NCI-H146 (cell line): ENCODE data around the gene CARMIL1.
A peak's percentile ranks its signal among the peaks of the same experiment; 100 is the strongest.

Experiments
- DNase-seq: peaks from one replicate; lab custom pipeline; 2025; lab: John Stamatoyannopoulos, UW

Gene CARMIL1

DNA sequence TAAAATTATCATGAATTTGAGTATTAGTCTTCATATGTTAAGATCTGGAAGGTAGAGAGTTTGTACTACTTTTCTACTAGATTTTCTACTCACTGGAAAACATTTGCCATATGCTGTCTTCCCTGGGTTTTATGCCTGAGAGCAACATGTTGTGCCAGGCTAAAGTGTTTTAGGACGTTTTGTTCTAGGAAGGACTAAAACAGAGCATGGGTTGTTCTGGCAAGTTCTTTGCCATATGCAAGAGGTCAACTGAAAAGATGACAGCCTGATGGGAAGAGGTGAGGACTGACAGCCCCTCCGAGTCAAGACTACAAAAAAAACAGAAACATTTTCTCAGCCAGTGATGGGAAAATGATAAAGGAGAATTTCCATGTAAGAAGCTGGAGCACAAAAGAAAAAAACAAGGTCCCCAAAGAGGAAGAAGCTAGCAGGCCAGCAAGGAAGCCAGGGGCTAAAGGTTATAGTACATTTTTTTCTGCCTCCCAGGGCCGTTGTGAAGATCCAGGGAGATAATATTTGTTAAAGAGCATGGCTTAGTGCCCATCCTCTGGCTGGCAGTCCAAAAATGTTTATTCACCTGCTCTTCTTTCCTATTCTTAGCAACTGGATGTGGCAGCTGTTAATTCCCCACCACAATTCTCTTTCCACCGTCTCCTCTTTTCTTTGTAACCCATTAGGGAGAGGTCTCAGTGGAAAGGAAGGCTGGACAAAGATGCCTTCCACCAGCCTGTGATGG lies 380.6 kb downstream of the CARMIL1 start:
- DNase-seq, result peak; percentile 88

DNA sequence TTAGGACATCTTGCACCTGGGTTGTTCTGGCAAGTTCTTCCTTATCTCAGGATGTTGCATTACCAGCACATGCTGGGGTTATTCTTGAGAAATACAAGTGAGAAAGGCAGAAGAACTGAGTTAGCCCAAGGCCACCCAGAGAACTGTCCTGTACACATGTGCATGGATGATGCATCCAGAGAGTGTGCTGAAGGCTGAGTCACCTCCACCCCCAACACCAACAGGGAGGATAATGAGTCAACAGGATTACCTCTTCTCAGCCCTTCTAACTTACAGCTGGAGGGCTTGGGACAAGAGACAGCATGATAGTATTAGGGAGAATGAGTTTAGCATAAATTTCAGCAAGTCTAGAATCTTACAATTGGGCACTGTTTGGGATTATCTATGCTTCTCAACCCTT lies 381.3 kb downstream of the CARMIL1 start:
- peak; percentile 71 for DNase-seq

DNA sequence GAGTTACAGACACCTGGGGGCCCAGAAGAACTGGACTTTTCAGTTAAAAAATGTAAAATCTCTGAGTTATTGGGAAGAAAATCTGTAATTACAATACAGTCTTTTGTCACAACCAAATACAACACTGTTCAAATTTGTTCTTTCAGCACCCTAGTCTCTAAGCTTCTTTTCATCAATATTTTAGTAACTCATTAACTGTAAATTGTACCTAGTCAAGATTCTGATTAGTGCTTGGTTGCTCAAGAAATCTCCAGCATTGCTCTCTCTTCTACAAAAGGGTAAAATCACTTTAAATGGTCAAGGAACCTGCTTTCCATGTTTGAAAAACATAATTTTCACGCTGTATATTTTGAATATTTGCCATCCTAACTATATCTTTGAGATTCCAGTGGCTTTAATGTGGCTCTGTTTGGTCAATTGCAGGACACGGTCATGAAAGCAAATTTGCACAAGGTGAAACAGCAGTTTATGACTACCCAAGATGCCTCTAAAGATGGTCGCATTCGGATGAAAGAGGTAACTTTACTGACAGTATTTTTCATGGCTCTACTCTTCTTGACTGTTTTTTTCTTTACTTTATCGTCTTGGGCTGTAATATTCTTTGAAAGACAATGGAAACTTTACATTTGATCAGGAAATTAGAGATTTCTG lies 382.1 kb downstream of the CARMIL1 start:
- DNase-seq, result no peak

DNA sequence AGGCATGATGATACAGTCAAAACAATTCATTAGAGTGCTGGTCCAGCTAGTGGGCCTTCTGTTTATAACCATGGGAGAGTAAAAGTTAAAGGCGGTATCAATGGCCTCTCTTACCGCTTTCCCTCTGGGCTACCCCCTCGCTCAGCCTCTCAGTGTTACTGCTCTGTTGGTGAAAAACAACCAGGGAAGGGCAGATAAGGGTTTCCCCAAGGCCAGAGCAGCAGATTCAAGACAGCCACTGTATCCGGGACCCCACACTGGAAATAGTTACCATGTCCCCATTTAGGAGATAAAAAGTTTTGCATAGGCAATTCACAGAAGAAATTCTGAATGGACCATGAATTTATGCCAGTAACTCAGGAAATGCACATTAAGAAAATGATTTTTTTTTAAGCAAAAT lies 386.3 kb downstream of the CARMIL1 start:
- DNase-seq, result no peak

DNA sequence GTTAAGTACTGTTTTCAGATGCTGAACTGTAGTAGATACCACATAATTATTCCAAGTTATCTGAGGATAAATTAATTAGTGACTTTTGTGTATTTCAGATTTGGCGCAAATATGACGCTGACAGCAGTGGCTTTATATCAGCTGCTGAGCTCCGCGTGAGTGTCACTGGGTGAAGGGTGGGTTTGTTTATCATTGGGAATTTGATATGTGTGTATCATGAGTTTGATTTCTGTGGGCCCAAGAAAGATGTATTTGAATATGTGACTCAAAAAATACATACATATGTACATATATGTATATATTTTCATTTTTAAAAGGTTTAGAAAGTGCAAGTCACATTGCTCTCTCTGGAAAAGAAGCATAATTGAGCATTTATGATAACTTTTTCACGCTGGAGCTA lies 390.2 kb downstream of the CARMIL1 start:
- no peak for DNase-seq
